Sigmoid colon (tissue), 7 donors: Measurements from ENCODE around the gene S100A10. TPM values are rescaled to one million over a fixed set of nuclear protein-coding genes. Genes with fewer than 3 reads are reported as not detected.
A peak's percentile ranks its signal among the peaks of the same experiment; 100 is the strongest.

ENCODE experiments used
- DNase-seq: peaks from one replicate; pipeline ENCODE4 v3.0.0-alpha.2; 2019
- H3K27ac ChIP-seq, 4 donors: fragments of 200-600 bp; sonication (generic); one replicate each; pipeline ENCODE4 v1.5.1; 2016 to 2019; ENCODE audit warnings: mild to moderate bottlenecking in 1 of 4
- H3K27me3 ChIP-seq, 3 donors: fragments of 200-600 bp; sonication (generic); one replicate each; pipeline ENCODE4 v1.5.1; 2019; ENCODE audit warnings: mild to moderate bottlenecking in 1 of 3
- H3K36me3 ChIP-seq, 4 donors: fragments of 200-600 bp; sonication (generic); one replicate each; pipeline ENCODE4 v1.5.1; 2016 to 2019
- H3K4me1 ChIP-seq, 4 donors: fragments of 200-600 bp; sonication (generic); one replicate each; pipeline ENCODE4 v1.5.1; 2017 to 2019
- H3K4me3 ChIP-seq, 4 donors: fragments of 200-600 bp; sonication (generic); one replicate each; pipeline ENCODE4 v1.5.1; 2017 to 2019; ENCODE audit warnings: mild to moderate bottlenecking in 2 of 4, moderate library complexity in 1 of 4
- H3K9me3 ChIP-seq, 4 donors: fragments of 200-600 bp in 3 of 4; sonication (generic) in 3 of 4; one replicate each; pipeline versions ENCODE4 v1.5.1 to v1.6.1; 2013 to 2019
- EP300 ChIP-seq, 4 donors: sonication (generic); formaldehyde crosslinking; IDR thresholded peaks; one replicate each; pipeline ENCODE4 v1.6.1; 2017; ENCODE audit warnings: antibody characterized with exemption in 4 of 4
- POLR2A ChIP-seq, 2 donors: fragments of 450-650 bp; IDR thresholded peaks; one replicate each; pipeline ENCODE4 v1.6.1; 2016; ENCODE audit warnings: antibody characterized with exemption in 2 of 2, mild to moderate bottlenecking in 2 of 2, moderate library complexity in 2 of 2
- POLR2AphosphoS5 ChIP-seq, 4 donors: sonication (generic); formaldehyde crosslinking; IDR thresholded peaks; one replicate each; pipeline ENCODE4 v1.6.1; 2017; ENCODE audit warnings: antibody characterized with exemption in 4 of 4
- WGBS, 2 donors: extraction: QIAGEN DNeasy Blood & Tissue Kit; methylation state at CpG; one replicate each; pipeline ENCODE4 v1.1.7; 2013; 5-methylcytosine and 5-hydroxymethylcytosine counted together
- intact Hi-C: fragments of 100-400 bp; cut with DNase I; formaldehyde crosslinking; loops from one replicate; pipeline ENCODE4 v1.15.1; 2023
- polyA plus RNA-seq, 3 donors: library from polyadenylated mRNA; stranded (reverse); fragments of 200-250 nt; gene quantifications; one replicate each; pipeline ENCODE4 v1.2.3, GENCODE V29; 2013
- total RNA-seq, 4 donors: library from RNA; depleted of rRNA; stranded (reverse); fragments of >200 nt; gene quantifications; one replicate each; pipeline ENCODE4 v1.1.0, GENCODE V29; 2016
- TF ChIP-seq, protein P1 (sequence below), 4 experiments: fragments of 450-650 bp in 3 of 4; fragments of 200-600 bp in 1 of 4; IDR thresholded peaks; one replicate each; pipeline ENCODE4 v1.5.1; 2016 to 2019; ENCODE audit warnings: antibody characterized with exemption in 4 of 4, mild to moderate bottlenecking in 3 of 4, moderate library complexity in 2 of 4
- donor health status: healthy with polysubstance abuse.
- donor health status: Bipolar disorder and iron deficiency.
- donor health status: healthy.

The S100A10 gene
- total and polyA plus RNA-seq, 7 donors = 20.2 to 1,816 (median 57.9) TPM

- Histone ChIP-seq H3K4me1 (peaks cover 0 to 28% (median 25%) of the 10 kb centered on the region in 4 donors), H3K36me3 (no peaks in the 10 kb centered on the region), H3K9me3 (no peaks in the 10 kb centered on the region), H3K27ac (peak overlapping the region in 1 of 4 donors; percentile 13), H3K27me3 (no peaks in the 10 kb centered on the region), H3K4me3 (no peak overlapping the region)
- WGBS, 2 donors = 94 to 95% methylated on average over 10 of the region's 10 CpGs
- intact Hi-C loops = no loop called here
- TF ChIP-seq POLR2AphosphoS5 (IDR thresholded peaks at IDR 0.05) (no peak), EP300 (IDR thresholded peaks at IDR 0.05) (no peak), POLR2A (IDR thresholded peaks at IDR 0.05) (no peak)
- TF ChIP-seq, protein P1, sequence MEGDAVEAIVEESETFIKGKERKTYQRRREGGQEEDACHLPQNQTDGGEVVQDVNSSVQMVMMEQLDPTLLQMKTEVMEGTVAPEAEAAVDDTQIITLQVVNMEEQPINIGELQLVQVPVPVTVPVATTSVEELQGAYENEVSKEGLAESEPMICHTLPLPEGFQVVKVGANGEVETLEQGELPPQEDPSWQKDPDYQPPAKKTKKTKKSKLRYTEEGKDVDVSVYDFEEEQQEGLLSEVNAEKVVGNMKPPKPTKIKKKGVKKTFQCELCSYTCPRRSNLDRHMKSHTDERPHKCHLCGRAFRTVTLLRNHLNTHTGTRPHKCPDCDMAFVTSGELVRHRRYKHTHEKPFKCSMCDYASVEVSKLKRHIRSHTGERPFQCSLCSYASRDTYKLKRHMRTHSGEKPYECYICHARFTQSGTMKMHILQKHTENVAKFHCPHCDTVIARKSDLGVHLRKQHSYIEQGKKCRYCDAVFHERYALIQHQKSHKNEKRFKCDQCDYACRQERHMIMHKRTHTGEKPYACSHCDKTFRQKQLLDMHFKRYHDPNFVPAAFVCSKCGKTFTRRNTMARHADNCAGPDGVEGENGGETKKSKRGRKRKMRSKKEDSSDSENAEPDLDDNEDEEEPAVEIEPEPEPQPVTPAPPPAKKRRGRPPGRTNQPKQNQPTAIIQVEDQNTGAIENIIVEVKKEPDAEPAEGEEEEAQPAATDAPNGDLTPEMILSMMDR (IDR thresholded peaks at IDR 0.05) = no peak
- no peak for DNase-seq
Measured at GRCh38 chr1:152038871-152039270, 45.2 kb upstream of the S100A10 start.

- intact Hi-C loops = loop anchor here (1.0 kb wide), 1 partner anchor 11 kb away; no protein-coding TSS in a partner anchor
- peaks cover 0 to 23% (median 22%) of the 10 kb centered on the region in 4 donors for H3K36me3 ChIP-seq
- peak; percentile 83 to 94 (median 90) for TF ChIP-seq POLR2AphosphoS5 (IDR thresholded peaks at IDR 0.05)
- TF ChIP-seq, protein P1 (IDR thresholded peaks at IDR 0.05) = no peak
- TF ChIP-seq POLR2A (IDR thresholded peaks at IDR 0.05) = peak; percentile 69 to 91
- TF ChIP-seq EP300 (IDR thresholded peaks at IDR 0.05) = peak in 1 of 4 donors; percentile 16
- H3K9me3 ChIP-seq = no peaks in the 10 kb centered on the region
- peak; percentile 95 for DNase-seq
- peak within 1 kb of the TSS; percentile 50 to 69 (median 60) for H3K4me3 ChIP-seq
- H3K27ac ChIP-seq = peak within 1 kb of the TSS; percentile 82 to 92 (median 89)
- peaks cover 0 to 30% (median 27%) of the 10 kb centered on the region in 4 donors for H3K4me1 ChIP-seq
- H3K27me3 ChIP-seq = no peaks in the 10 kb centered on the region
- WGBS, 2 donors = 0% methylated on average over 53 of the region's 53 CpGs
Measured at GRCh38 chr1:152036267-152037216, 42.9 kb upstream of the S100A10 start, which contains the start of gene S100A11. S100A11 (minus strand) TSS chr1:152037004; CDS start chr1:152036915, 89 bp downstream.

DNA sequence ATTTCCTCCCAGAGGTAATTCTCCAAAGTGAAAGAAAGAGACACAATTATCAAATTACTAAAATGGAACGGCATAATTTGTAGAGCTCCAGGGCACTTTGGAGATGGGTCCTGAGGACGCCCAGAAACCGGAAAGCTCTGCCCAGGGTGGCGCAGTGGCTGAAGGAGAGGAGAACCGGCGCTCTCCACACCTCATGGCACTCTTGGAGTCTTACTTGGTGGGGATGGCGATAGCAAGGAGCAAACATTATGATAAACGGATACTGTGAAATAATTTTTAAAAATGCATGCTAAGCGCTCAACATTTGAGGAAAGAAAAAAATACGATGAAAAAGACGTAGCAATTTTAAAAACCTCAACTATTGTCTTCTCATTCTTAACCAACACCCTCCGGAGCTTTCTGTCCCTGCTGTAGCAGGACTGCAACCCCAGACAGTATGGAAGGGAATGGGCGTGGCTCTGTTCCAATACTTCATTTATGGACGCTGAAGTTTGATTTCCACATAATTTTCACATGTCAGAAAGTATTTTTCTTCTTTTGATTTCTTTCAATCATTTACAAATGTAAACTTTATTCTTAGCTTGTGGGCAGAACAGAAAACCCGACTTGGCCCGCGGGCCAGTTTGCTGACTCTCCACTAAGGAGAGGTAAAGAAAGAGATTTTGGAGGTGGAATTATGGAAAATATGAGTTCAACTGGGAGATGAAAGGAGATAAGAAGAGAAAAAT is 42.0 kb upstream of the S100A10 start:
- WGBS, 2 donors = 9 to 20% methylated on average over 17 of the region's 17 CpGs
- H3K9me3 ChIP-seq = no peaks in the 10 kb centered on the region
- intact Hi-C loops = loop anchor here (1.0 kb wide), 1 partner anchor 12 kb away; no protein-coding TSS in a partner anchor
- peaks cover 0 to 30% (median 27%) of the 10 kb centered on the region in 4 donors for H3K4me1 ChIP-seq
- peak overlapping the region; percentile 82 to 92 (median 89) for H3K27ac ChIP-seq
- peak overlapping the region; percentile 50 to 69 (median 60) for H3K4me3 ChIP-seq
- no peaks in the 10 kb centered on the region for H3K27me3 ChIP-seq
- DNase-seq = no peak
- TF ChIP-seq EP300 (IDR thresholded peaks at IDR 0.05) (no peak), POLR2AphosphoS5 (IDR thresholded peaks at IDR 0.05) (no peak), POLR2A (IDR thresholded peaks at IDR 0.05) (no peak)
- TF ChIP-seq, protein P1 (IDR thresholded peaks at IDR 0.05) = no peak
- H3K36me3 ChIP-seq = peaks cover 0 to 30% (median 25%) of the 10 kb centered on the region in 4 donors

- H3K4me1 ChIP-seq = peaks cover 0 to 30% (median 27%) of the 10 kb centered on the region in 4 donors
- WGBS, 2 donors = 3 to 4% methylated on average over 8 of the region's 8 CpGs
- H3K27me3 ChIP-seq = no peaks in the 10 kb centered on the region
- TF ChIP-seq POLR2A (IDR thresholded peaks at IDR 0.05) = no peak
- TF ChIP-seq, protein P1 (IDR thresholded peaks at IDR 0.05) = peak in 3 of 4 experiments; percentile 50 to 67 (median 54)
- TF ChIP-seq EP300 (IDR thresholded peaks at IDR 0.05) = no peak
- TF ChIP-seq POLR2AphosphoS5 (IDR thresholded peaks at IDR 0.05) = peak in 1 of 4 donors; percentile 3
- peaks cover 0 to 30% (median 25%) of the 10 kb centered on the region in 4 donors for H3K36me3 ChIP-seq
- peak overlapping the region; percentile 82 to 92 (median 89) for H3K27ac ChIP-seq
- DNase-seq = no peak
- intact Hi-C loops = no loop called here
- H3K9me3 ChIP-seq = no peaks in the 10 kb centered on the region
- H3K4me3 ChIP-seq = peak overlapping the region; percentile 50 to 69 (median 60)
Measured at GRCh38 chr1:152034654-152035538, 41.2 kb upstream of the S100A10 start.
